ENCODE measurements around the gene CST1. TPM values are rescaled to one million over a fixed set of nuclear protein-coding genes. Genes with fewer than 3 reads are reported as not detected.
"Not testable (repeated sequence)": the region's sequence is repeated elsewhere in the genome, so short reads cannot be mapped to it uniquely, and the experiment has no call there.

CST1 gene
- total RNA-seq, 1 donor from 2014 or later: not detected

DNA sequence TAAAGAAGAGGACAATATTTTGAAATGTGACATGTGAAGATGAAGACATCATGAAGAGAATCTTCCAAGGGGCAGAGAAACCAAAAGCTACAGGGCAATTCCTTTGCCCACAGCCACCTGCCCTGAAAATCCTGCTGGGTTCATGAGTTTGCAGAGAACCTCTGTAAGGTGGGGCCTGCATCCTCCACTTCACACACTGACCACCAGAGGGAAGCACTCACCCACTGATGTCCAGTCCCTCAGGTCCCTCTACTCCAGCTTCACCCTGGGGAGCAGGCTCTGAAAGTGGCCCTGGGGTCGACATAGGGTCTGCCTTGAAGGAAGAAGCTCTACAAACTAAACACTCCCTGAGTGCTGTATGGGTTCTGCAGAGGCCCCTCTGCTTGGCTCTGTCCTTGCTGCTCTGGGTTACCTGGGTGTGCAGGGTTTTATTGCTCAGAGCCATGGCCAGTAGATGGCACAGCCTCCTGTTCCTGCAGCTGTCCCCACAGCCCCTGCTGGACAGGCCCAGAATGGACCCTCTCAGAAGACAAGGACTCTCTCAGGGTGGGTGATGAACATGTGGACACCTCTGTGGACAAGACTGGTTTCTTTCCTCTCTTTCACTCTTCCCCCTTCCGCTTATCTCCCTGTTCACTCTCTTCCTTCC lies 27.0 kb downstream of the CST1 start:
- not testable (repeated sequence) for H3K36me3 ChIP-seq (ENCODE audit: control insufficient read depth, insufficient read depth, low read length); H3K4me3 ChIP-seq (ENCODE audit: low read depth, low read length); H3K27me3 ChIP-seq (ENCODE audit: control insufficient read depth, insufficient read depth, low read length)
- peak; percentile 60 for TF ChIP-seq CTCF (IDR thresholded peaks at IDR 0.05; ENCODE audit: insufficient read depth, low read length, severe bottlenecking)
- peak; percentile 1 for DNase-seq (ENCODE audit: low read depth)
- FAIRE-seq: peak; percentile 68

- not testable (repeated sequence) for FAIRE-seq
Measured at GRCh38 chr20:23722851-23723250, 27.9 kb downstream of the CST1 start.

GRCh38 chr20:23721962-23722361 lies 28.8 kb downstream of the CST1 start:
- FAIRE-seq: no peak
- Histone ChIP-seq H3K27me3 (ENCODE audit: control insufficient read depth, insufficient read depth, low read length) (no peaks in the 10 kb centered on the region), H3K4me3 (ENCODE audit: low read depth, low read length) (no peak overlapping the region), H3K36me3 (ENCODE audit: control insufficient read depth, insufficient read depth, low read length) (no peaks in the 10 kb centered on the region)
- no peak for DNase-seq (ENCODE audit: low read depth)
- TF ChIP-seq CTCF (IDR thresholded peaks at IDR 0.05; ENCODE audit: insufficient read depth, low read length, severe bottlenecking): no peak

More at GRCh38 chr20:23722851-23723250, 27.9 kb downstream of the CST1 start:
- not testable (repeated sequence) for H3K27me3 ChIP-seq (ENCODE audit: control insufficient read depth, insufficient read depth, low read length); H3K4me3 ChIP-seq (ENCODE audit: low read depth, low read length); DNase-seq (ENCODE audit: low read depth); H3K36me3 ChIP-seq (ENCODE audit: control insufficient read depth, insufficient read depth, low read length)

- not testable (repeated sequence) for H3K36me3 ChIP-seq (ENCODE audit: control insufficient read depth, insufficient read depth, low read length); DNase-seq (ENCODE audit: low read depth); H3K4me3 ChIP-seq (ENCODE audit: low read depth, low read length); H3K27me3 ChIP-seq (ENCODE audit: control insufficient read depth, insufficient read depth, low read length)
- FAIRE-seq: peak; percentile 64
Measured at GRCh38 chr20:23719351-23719750, 31.4 kb downstream of the CST1 start.

- H3K4me3 ChIP-seq (ENCODE audit: low read depth, low read length); DNase-seq (ENCODE audit: low read depth); H3K27me3 ChIP-seq (ENCODE audit: control insufficient read depth, insufficient read depth, low read length); H3K36me3 ChIP-seq (ENCODE audit: control insufficient read depth, insufficient read depth, low read length); FAIRE-seq: not testable (repeated sequence)
Measured at GRCh38 chr20:23711778-23712177, 39.0 kb downstream of the CST1 start.

DNA sequence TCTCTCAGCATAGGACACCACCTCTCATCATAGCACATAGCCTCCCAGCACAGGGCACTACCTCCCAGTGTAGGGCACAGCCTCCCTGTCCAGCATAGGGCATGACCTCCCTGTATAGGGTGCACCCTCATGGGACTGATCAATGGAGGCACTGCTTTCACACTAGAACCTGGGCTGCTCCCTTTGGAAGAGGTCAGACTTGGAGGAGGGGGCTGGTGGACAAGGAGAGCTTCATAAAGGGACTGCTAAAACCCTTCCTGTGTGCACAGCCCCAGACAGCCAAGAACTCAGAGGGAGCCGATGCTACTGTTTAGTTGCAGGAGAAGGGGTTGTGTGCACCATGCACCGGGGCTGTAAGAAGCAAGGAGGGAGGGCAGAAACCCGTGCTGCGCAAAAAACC lies 40.0 kb downstream of the CST1 start:
- Histone ChIP-seq H3K36me3 (ENCODE audit: control insufficient read depth, insufficient read depth, low read length) (no peaks in the 10 kb centered on the region), H3K4me3 (ENCODE audit: low read depth, low read length) (no peak overlapping the region), H3K27me3 (ENCODE audit: control insufficient read depth, insufficient read depth, low read length) (no peaks in the 10 kb centered on the region)
- no peak for TF ChIP-seq CTCF (IDR thresholded peaks at IDR 0.05; ENCODE audit: insufficient read depth, low read length, severe bottlenecking)
- FAIRE-seq (no peak), DNase-seq (ENCODE audit: low read depth) (no peak)

GRCh38 chr20:23705895-23706294 lies 44.8 kb downstream of the CST1 start:
- Histone ChIP-seq H3K27me3 (ENCODE audit: control insufficient read depth, insufficient read depth, low read length) (peaks cover 1% of the 10 kb centered on the region), H3K4me3 (ENCODE audit: low read depth, low read length) (no peak overlapping the region), H3K36me3 (ENCODE audit: control insufficient read depth, insufficient read depth, low read length) (no peaks in the 10 kb centered on the region)
- no peak for TF ChIP-seq CTCF (IDR thresholded peaks at IDR 0.05; ENCODE audit: insufficient read depth, low read length, severe bottlenecking)
- FAIRE-seq (no peak), DNase-seq (ENCODE audit: low read depth) (no peak)

All from bronchial epithelial cell (primary cell).